ENCODE measurements around the gene DDX39B. TPM values are rescaled to one million over a fixed set of nuclear protein-coding genes. Genes with fewer than 3 reads are reported as not detected.

DDX39B gene
- total RNA-seq, 2 experiments from 2014 or later, result 483 to 498 TPM

DNA sequence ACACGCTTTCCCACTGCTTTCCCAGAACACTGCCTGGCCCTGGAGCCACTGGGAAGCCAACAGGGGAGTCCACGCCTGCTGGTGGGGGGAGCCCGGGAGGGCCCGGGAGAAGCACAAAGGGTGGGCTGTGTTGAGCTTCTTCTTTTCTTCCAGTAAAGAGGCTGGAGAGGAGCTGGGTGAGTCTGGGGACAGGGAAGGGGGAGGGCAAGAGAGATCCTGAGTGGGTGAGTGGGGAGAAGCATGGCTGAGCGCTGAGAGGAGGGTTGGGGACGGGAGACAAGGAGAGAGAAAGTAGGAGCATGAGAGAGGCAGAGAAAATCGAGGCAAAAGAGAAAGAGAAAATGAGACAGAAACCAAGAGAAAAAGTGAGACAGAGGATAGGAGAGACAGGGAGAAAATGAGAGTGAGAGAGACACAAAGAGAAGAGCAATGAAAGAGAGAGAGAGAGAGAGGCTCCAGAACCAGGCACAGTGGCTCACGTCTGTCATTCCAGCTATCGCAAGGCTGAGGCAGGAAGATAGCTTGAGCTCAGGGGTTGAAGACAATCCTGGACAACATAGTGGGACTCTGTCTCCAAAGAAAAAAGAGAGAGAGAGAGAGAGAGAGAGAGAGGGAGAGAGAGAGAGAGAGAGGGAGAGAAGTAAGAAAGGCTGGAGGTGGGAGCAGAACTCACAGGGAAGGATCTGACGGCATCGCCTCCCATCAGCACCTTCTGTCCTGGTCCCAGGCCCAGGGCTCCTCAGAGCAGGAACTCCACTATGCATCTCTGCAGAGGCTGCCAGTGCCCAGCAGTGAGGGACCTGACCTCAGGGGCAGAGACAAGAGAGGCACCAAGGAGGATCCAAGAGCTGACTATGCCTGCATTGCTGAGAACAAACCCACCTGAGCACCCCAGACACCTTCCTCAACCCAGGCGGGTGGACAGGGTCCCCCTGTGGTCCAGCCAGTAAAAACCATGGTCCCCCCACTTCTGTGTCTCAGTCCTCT, 46.3 kb upstream of the DDX39B start:
- ATAC-seq (ENCODE audit: poor library complexity) (no peak), DNase-seq (no peak)
- CTCF ChIA-PET, result interaction anchor here (1.1 to 16.9 kb wide), 3 partner anchors 8 to 37 kb away, joined by 3 to 353 read pairs (median 20); partner anchors contain the start of gene NCR3
- peaks cover 75% of the 10 kb centered on the region for H3K4me1 Mint-ChIP-seq (ENCODE audit: low read depth)
- Histone ChIP-seq H3K27me3 (ENCODE audit: control insufficient read depth in 1 of 2, insufficient read depth in 2 of 2, low read length in 2 of 2) (no peaks in the 10 kb centered on the region), H3K4me1 (ENCODE audit: insufficient read depth, low read length) (peaks cover 81% of the 10 kb centered on the region), H3K9me3 (ENCODE audit: control insufficient read depth in 1 of 2, insufficient read depth in 1 of 2, low read length in 2 of 2) (no peaks in the 10 kb centered on the region), H3K27ac (ENCODE audit: low read depth in 1 of 2, low read length in 2 of 2) (peak overlapping the region; percentile 75 to 95), H3K36me3 (ENCODE audit: insufficient read depth, low read length) (no peaks in the 10 kb centered on the region), H3K4me3 (ENCODE audit: low read length) (peak overlapping the region; percentile 32)
- peak overlapping the region; percentile 85 for H3K27ac Mint-ChIP-seq
- H3K4me3 Mint-ChIP-seq, result peak overlapping the region; percentile 15
- no peaks in the 10 kb centered on the region for H3K9me3 Mint-ChIP-seq
- TF ChIP-seq, protein P1, sequence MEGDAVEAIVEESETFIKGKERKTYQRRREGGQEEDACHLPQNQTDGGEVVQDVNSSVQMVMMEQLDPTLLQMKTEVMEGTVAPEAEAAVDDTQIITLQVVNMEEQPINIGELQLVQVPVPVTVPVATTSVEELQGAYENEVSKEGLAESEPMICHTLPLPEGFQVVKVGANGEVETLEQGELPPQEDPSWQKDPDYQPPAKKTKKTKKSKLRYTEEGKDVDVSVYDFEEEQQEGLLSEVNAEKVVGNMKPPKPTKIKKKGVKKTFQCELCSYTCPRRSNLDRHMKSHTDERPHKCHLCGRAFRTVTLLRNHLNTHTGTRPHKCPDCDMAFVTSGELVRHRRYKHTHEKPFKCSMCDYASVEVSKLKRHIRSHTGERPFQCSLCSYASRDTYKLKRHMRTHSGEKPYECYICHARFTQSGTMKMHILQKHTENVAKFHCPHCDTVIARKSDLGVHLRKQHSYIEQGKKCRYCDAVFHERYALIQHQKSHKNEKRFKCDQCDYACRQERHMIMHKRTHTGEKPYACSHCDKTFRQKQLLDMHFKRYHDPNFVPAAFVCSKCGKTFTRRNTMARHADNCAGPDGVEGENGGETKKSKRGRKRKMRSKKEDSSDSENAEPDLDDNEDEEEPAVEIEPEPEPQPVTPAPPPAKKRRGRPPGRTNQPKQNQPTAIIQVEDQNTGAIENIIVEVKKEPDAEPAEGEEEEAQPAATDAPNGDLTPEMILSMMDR (IDR thresholded peaks at IDR 0.05), result no peak
- no peaks in the 10 kb centered on the region for H3K36me3 Mint-ChIP-seq (ENCODE audit: low read depth)
- POLR2A ChIA-PET, result interaction anchor here (1.0 to 34.9 kb wide), 5 partner anchors 2 to 46 kb away, joined by 4 to 1160 read pairs (median 220); partner anchors contain the start of genes ATP6V1G2, DDX39B, LST1 and LTA
- no peaks in the 10 kb centered on the region for H3K27me3 Mint-ChIP-seq
- intact Hi-C loops (cut with DNase I, micrococcal nuclease), result loop anchor here in 1 of 2 experiments (10.0 kb wide), 1 partner anchor 247 kb away; no protein-coding TSS in a partner anchor

DNA sequence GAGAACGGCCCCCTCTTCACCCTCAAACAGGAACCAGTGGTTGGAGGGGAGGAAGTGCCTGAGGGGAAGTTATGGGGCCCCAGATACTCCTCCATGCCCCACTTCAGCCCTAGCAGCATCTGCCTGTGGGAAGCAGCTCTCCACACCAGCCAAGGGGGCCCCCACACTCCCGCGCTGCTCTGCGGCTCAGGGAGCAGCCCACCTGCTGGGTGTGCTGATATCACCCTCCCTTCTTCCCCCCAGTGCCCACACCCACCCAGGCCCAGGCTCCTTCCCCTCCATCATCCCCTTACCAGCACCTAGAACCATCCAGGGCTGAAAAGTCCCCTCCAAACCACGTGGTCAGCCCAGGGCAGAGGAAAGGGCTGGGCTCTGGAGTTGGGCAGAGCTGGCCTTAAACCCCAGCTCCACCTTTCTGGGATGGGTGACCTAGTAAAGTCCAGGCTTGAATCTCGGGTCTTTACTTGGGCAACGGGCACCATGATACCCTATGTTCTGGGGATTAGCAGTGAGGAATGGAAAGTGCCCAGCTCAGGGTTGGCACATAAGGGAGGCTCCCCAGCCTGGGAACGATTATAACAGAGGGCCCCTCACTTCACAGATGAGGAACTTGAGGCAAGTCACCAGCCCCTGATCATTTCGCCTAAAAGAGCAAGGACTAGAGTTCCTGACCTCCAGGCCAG, 44.9 kb upstream of the DDX39B start:
- DNase-seq (peak in 4 of 14 experiments; percentile 46 to 75 (median 68)), ATAC-seq (ENCODE audit: poor library complexity) (peak; percentile 20)
- H3K27me3 Mint-ChIP-seq, result no peaks in the 10 kb centered on the region
- no peaks in the 10 kb centered on the region for H3K27me3 ChIP-seq (ENCODE audit: control insufficient read depth in 1 of 2, insufficient read depth in 2 of 2, low read length in 2 of 2)
- H3K4me3 Mint-ChIP-seq, result peak overlapping the region; percentile 80
- TF ChIP-seq, protein P1 (IDR thresholded peaks at IDR 0.05), result no peak
- ChIA-PET CTCF (interaction anchor here (0.9 to 16.9 kb wide), 5 partner anchors 9 to 67 kb away, joined by 3 to 353 read pairs (median 3); partner anchors contain the start of gene NCR3), POLR2A (interaction anchor here (1.0 to 34.9 kb wide), 6 partner anchors 1 to 66 kb away, joined by 4 to 1160 read pairs (median 163); partner anchors contain the start of genes ATP6V1G2, BAG6, DDX39B and LST1)
- H3K27ac ChIP-seq (ENCODE audit: low read depth in 1 of 2, low read length in 2 of 2), result peak overlapping the region; percentile 75 to 95
- H3K4me1 ChIP-seq (ENCODE audit: insufficient read depth, low read length), result peaks cover 78% of the 10 kb centered on the region
- peak overlapping the region; percentile 85 for H3K27ac Mint-ChIP-seq
- no peaks in the 10 kb centered on the region for H3K36me3 ChIP-seq (ENCODE audit: insufficient read depth, low read length)
- H3K36me3 Mint-ChIP-seq (ENCODE audit: low read depth), result peaks cover 13% of the 10 kb centered on the region
- no peaks in the 10 kb centered on the region for H3K9me3 Mint-ChIP-seq
- H3K4me3 ChIP-seq (ENCODE audit: low read length), result peak overlapping the region; percentile 32
- intact Hi-C loops (cut with DNase I, micrococcal nuclease), result loop anchor here in 1 of 2 experiments (10.0 kb wide), 1 partner anchor 248 kb away; no protein-coding TSS in a partner anchor
- peaks cover 77% of the 10 kb centered on the region for H3K4me1 Mint-ChIP-seq (ENCODE audit: low read depth)
- no peaks in the 10 kb centered on the region for H3K9me3 ChIP-seq (ENCODE audit: control insufficient read depth in 1 of 2, insufficient read depth in 1 of 2, low read length in 2 of 2)

DNA sequence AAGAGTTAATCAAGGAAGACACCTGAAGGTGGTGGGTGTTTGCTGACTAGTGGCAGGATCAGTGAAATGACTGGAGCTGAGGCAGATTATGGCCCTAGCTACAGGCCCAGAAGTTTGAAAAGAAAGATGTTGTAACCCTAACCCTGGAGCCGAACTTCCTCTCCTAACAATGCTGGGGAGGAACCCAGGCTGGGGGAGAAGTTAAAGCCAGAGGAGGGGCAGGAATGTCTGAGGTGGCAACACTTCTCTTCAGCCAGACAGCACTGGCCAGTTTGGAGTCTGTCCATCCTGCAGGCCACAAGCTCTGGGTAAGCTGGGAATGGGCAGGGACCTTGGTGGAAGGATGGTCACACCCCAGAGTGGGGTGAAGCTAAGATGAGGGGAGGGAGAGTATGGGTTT, 44.2 kb upstream of the DDX39B start, which contains the start of gene LST1:
TSS of gene LST1 (plus strand) at position 270 of the 400 bp plus-strand sequence. CDS start 1,023 bp downstream, outside the sequence.
- H3K9me3 ChIP-seq (ENCODE audit: control insufficient read depth in 1 of 2, insufficient read depth in 1 of 2, low read length in 2 of 2), result no peaks in the 10 kb centered on the region
- Mint-ChIP-seq H3K4me3 (peak within 1 kb of the TSS; percentile 80), H3K27ac (peak within 1 kb of the TSS; percentile 85), H3K27me3 (no peaks in the 10 kb centered on the region), H3K36me3 (ENCODE audit: low read depth) (peaks cover 20% of the 10 kb centered on the region), H3K4me1 (ENCODE audit: low read depth) (peaks cover 78% of the 10 kb centered on the region), H3K9me3 (no peaks in the 10 kb centered on the region)
- no peaks in the 10 kb centered on the region for H3K27me3 ChIP-seq (ENCODE audit: control insufficient read depth in 1 of 2, insufficient read depth in 2 of 2, low read length in 2 of 2)
- peaks cover 5% of the 10 kb centered on the region for H3K36me3 ChIP-seq (ENCODE audit: insufficient read depth, low read length)
- peak in 2 of 14 experiments; percentile 40 to 47 for DNase-seq
- TF ChIP-seq, protein P1 (IDR thresholded peaks at IDR 0.05), result no peak
- intact Hi-C loops (cut with DNase I, micrococcal nuclease), result loop anchor here in 1 of 2 experiments (10.0 kb wide), 1 partner anchor 249 kb away; no protein-coding TSS in a partner anchor
- ATAC-seq (ENCODE audit: poor library complexity), result no peak
- CTCF ChIA-PET, result interaction anchor here (0.9 to 16.9 kb wide), 6 partner anchors 9 to 67 kb away, joined by 3 to 353 read pairs (median 6); partner anchors contain the start of gene NCR3
- peaks cover 78% of the 10 kb centered on the region for H3K4me1 ChIP-seq (ENCODE audit: insufficient read depth, low read length)
- POLR2A ChIA-PET, result interaction anchor here (1.5 to 34.9 kb wide), 5 partner anchors 0 to 67 kb away, joined by 4 to 1160 read pairs (median 220); partner anchors contain the start of genes ATP6V1G2, BAG6, DDX39B and LST1
- peak within 1 kb of the TSS; percentile 75 to 95 for H3K27ac ChIP-seq (ENCODE audit: low read depth in 1 of 2, low read length in 2 of 2)
- peak within 1 kb of the TSS; percentile 32 for H3K4me3 ChIP-seq (ENCODE audit: low read length)

All from CD4-positive, alpha-beta T cell (primary cell).